Measurements from ENCODE around the gene SARNP. TPM values are rescaled to one million over a fixed set of nuclear protein-coding genes. Genes with fewer than 3 reads are reported as not detected.

The SARNP gene
- total and polyA plus RNA-seq, 9 of the 15 experiments (the other 6 are each of a cell fraction or from before 2014, with no cell fraction given), result 70.1 to 400 (median 198) TPM

GRCh38 chr12:55742719-55743405, 74.7 kb downstream of the SARNP start, which contains the start of gene GDF11 (continued):
- TF ChIP-seq MLLT1 (IDR thresholded peaks at IDR 0.05) (peak; percentile 86), RAD51 (IDR thresholded peaks at IDR 0.05; ENCODE audit: borderline replicate concordance, low read depth) (peak; percentile 27; the same call in 1 of the 2 replicates), PBX2 (CRISPR knock-in tag; IDR thresholded peaks at IDR 0.05; ENCODE audit: low read depth) (no peak), PBX2 (tag; conservative IDR thresholded peaks at IDR 0.05; ENCODE audit: low read depth) (no peak), ZNF639 (CRISPR knock-in tag; conservative IDR thresholded peaks at IDR 0.05 in 1 of 2, IDR thresholded peaks at IDR 0.05 in 1 of 2) (no peak; a peak in 1 of 4 replicates), HIVEP1 (CRISPR knock-in tag; IDR thresholded peaks at IDR 0.05) (no peak), PCBP2 (IDR thresholded peaks at IDR 0.05; ENCODE audit: low read depth, low read length, poor library complexity, severe bottlenecking) (no peak), SMARCE1 (IDR thresholded peaks at IDR 0.05) (peak; percentile 93), MCM7 (IDR thresholded peaks at IDR 0.05) (peak; percentile 43 to 62; a peak in 1 of 4 replicates), CBX8 (IDR thresholded peaks at IDR 0.05; ENCODE audit: borderline replicate concordance, extremely low read depth, low read depth, low read length, poor library complexity, severe bottlenecking) (no peak), RNF219 (CRISPR knock-in tag; IDR thresholded peaks at IDR 0.05) (no peak), ZNF41 (CRISPR knock-in tag; conservative IDR thresholded peaks at IDR 0.05) (no peak)

All from K562 (cell line).